HCT116 (cell line): Measurements from ENCODE around the gene PKN2. TPM values are rescaled to one million over a fixed set of nuclear protein-coding genes. Genes with fewer than 3 reads are reported as not detected.

Source experiments
- ATAC-seq: fragments of 200-7000 bp; cut with Tn5 transposase; 2 replicates; pipeline ENCODE4 v1.9.1; 2020; ENCODE audit warnings: mild to moderate bottlenecking, moderate library complexity
- BruUV-seq: library from RNA; stranded (reverse); fragments of 400-500 nt; replicated peaks from 2 replicates; lab custom pipeline; 2021; lab: Mats Ljungman, UMichigan
- CTCF ChIA-PET: fragments of 300-600 bp; sonication (Branson Sonifier 250); formaldehyde crosslinking; loops from one replicate; lab custom pipeline; 2021; ENCODE audit warnings: antibody characterized with exemption; lab: Charles Lee
- POLR2A ChIA-PET: fragments of 300-600, 350-600 bp; sonication (Branson Sonifier 250); formaldehyde crosslinking; loops from one replicate; lab custom pipeline; 2021; ENCODE audit warnings: antibody characterized with exemption; lab: Charles Lee
- RAD21 ChIA-PET, 2 experiments: fragments of 300-600 bp; sonication (Branson Sonifier 250); formaldehyde crosslinking; loops; one replicate each; lab custom pipeline; 2023; ENCODE audit warnings: low total read pairs in 2 of 2; ENCODE audit not compliant: uncharacterized antibody in 2 of 2, unreplicated experiment in 2 of 2, low non-redundant PET in 1 of 2; lab: Charles Lee
- DNase-seq: peaks from one replicate; pipeline ENCODE4 v3.0.0-alpha.2; 2010; ENCODE audit warnings: low read depth, low spot score
- H2AFZ ChIP-seq: fragments of 200-600 bp; shearing (Covaris generic), sonication (generic); 2 replicates; pipeline ENCODE4 v1.6.1; 2017; ENCODE audit warnings: low read depth, mixed run types, mixed read lengths, antibody characterized with exemption, low read length; ENCODE audit not compliant: poor library complexity, severe bottlenecking
- H3K27ac ChIP-seq: 2 replicates; pipeline ENCODE4 v1.5.1; 2012; ENCODE audit warnings: low read depth, low read length
- H3K27me3 ChIP-seq: fragments of 200-600 bp; sonication (generic); 2 replicates; pipeline ENCODE4 v1.6.1; 2016; ENCODE audit warnings: mixed run types, low read length, mixed read lengths; ENCODE audit not compliant: insufficient read depth
- H3K36me3 ChIP-seq, 2 experiments: fragments of 200-500 bp in 1 of 2; fragments of 200-600 bp in 1 of 2; sonication (Bioruptor generic) in 1 of 2; sonication (generic) in 1 of 2; 2 replicates each; pipeline versions ENCODE4 v1.5.1 to v1.6.1; 2014 to 2016; ENCODE audit warnings: low read length in 2 of 2, inconsistent platforms in 1 of 2, mixed read lengths in 1 of 2, mixed run types in 1 of 2; ENCODE audit not compliant: insufficient read depth in 2 of 2, control insufficient read depth in 1 of 2
- H3K4me1 ChIP-seq, 2 experiments: fragments of 200-600 bp in 1 of 2; sonication (generic) in 1 of 2; 2 replicates each; pipeline versions ENCODE4 v1.5.1 to v1.6.1; 2012 to 2017; ENCODE audit warnings: low read length in 2 of 2, inconsistent platforms in 1 of 2, mild to moderate bottlenecking in 1 of 2, mixed read lengths in 1 of 2, mixed run types in 1 of 2, moderate library complexity in 1 of 2; ENCODE audit not compliant: insufficient read depth in 2 of 2, control insufficient read depth in 1 of 2
- H3K4me2 ChIP-seq: fragments of 200-600 bp; sonication (generic); 2 replicates; pipeline ENCODE4 v1.6.1; 2017; ENCODE audit warnings: mixed run types, low read length, mixed read lengths
- H3K4me3 ChIP-seq, 2 experiments: fragments of 200-600 bp in 1 of 2; sonication (generic) in 1 of 2; replicated peaks in 1 of 2; 2 replicates each; pipeline ENCODE4 v1.5.1; 2011 to 2016; ENCODE audit warnings: low read length in 2 of 2, control low read depth in 1 of 2, low read depth in 1 of 2, mild to moderate bottlenecking in 1 of 2, mixed read lengths in 1 of 2, mixed run types in 1 of 2
- H3K79me2 ChIP-seq: fragments of 200-600 bp; sonication (generic); 2 replicates; pipeline ENCODE4 v1.6.1; 2017; ENCODE audit warnings: mild to moderate bottlenecking, mixed run types, low read length, moderate library complexity, mixed read lengths; ENCODE audit not compliant: insufficient read depth
- H3K9ac ChIP-seq: fragments of 200-600 bp; sonication (generic); 2 replicates; pipeline ENCODE4 v1.6.1; 2016; ENCODE audit warnings: low read length, mixed read lengths
- H3K9me2 ChIP-seq: fragments of 200-600 bp; sonication (generic), shearing (Covaris generic); 2 replicates; pipeline ENCODE4 v1.6.1; 2017; ENCODE audit warnings: mixed run types, mild to moderate bottlenecking, moderate library complexity; ENCODE audit not compliant: insufficient read depth
- H3K9me3 ChIP-seq, 2 experiments: fragments of 200-500 bp in 1 of 2; fragments of 200-600 bp in 1 of 2; sonication (Bioruptor generic) in 1 of 2; sonication (generic) in 1 of 2; 2 replicates each; pipeline ENCODE4 v1.6.1; 2014 to 2017; ENCODE audit warnings: low read length in 2 of 2, mixed read lengths in 2 of 2, inconsistent platforms in 1 of 2, low read depth in 1 of 2, mild to moderate bottlenecking in 1 of 2, mixed run types in 1 of 2, moderate library complexity in 1 of 2; ENCODE audit not compliant: control insufficient read depth in 1 of 2, insufficient read depth in 1 of 2
- H4K20me1 ChIP-seq: fragments of 200-600 bp; sonication (generic), shearing (Covaris generic); 2 replicates; pipeline ENCODE4 v1.6.1; 2017; ENCODE audit warnings: mixed run types, mild to moderate bottlenecking, moderate library complexity; ENCODE audit not compliant: insufficient read depth
- CEBPB ChIP-seq: IDR thresholded peaks from 2 replicates; pipeline ENCODE4 v1.6.1; 2012; ENCODE audit warnings: low read depth
- EGR1 ChIP-seq: IDR thresholded peaks from 2 replicates; pipeline ENCODE4 v1.6.1; 2012; ENCODE audit warnings: low read depth
- ELF1 ChIP-seq: IDR thresholded peaks from 2 replicates; pipeline ENCODE4 v1.6.1; 2012; ENCODE audit warnings: low read depth, borderline replicate concordance
- EZH2phosphoT487 ChIP-seq: fragments of 200-600 bp; IDR thresholded peaks from 2 replicates; pipeline ENCODE4 v1.6.1; 2018; ENCODE audit warnings: antibody characterized with exemption, borderline replicate concordance
- FOSL1 ChIP-seq: IDR thresholded peaks from 2 replicates; pipeline ENCODE4 v1.6.1; 2012; ENCODE audit warnings: low read depth
- JUND ChIP-seq: IDR thresholded peaks from 2 replicates; pipeline ENCODE4 v1.6.1; 2012
- POLR2A ChIP-seq: IDR thresholded peaks from 2 replicates; pipeline ENCODE4 v1.7.0; 2011; ENCODE audit warnings: borderline replicate concordance; ENCODE audit not compliant: insufficient read depth, insufficient read length; ENCODE audit errors: extremely low read depth
- RAD21 ChIP-seq: IDR thresholded peaks from 2 replicates; pipeline ENCODE4 v1.6.1; 2012; ENCODE audit warnings: low read depth, mild to moderate bottlenecking
- SP1 ChIP-seq: IDR thresholded peaks from 2 replicates; pipeline ENCODE4 v1.6.1; 2012; ENCODE audit warnings: low read depth
- SRF ChIP-seq: IDR thresholded peaks from 2 replicates; pipeline ENCODE4 v1.6.1; 2012; ENCODE audit warnings: low read depth
- YY1 ChIP-seq: IDR thresholded peaks from 2 replicates; pipeline ENCODE4 v1.6.1; 2011; ENCODE audit warnings: low read length, low read depth, moderate library complexity, mild to moderate bottlenecking; ENCODE audit not compliant: insufficient replicate concordance; ENCODE audit errors: extremely low read depth
- ZFX ChIP-seq: fragments of 450-650 bp; IDR thresholded peaks from 2 replicates; pipeline ENCODE4 v1.6.1; 2017
- intact Hi-C: fragments of 100-400 bp; cut with micrococcal nuclease; formaldehyde crosslinking; loops from 2 replicates; pipeline ENCODE4 v1.10.0; 2022
- total RNA-seq: library from RNA; stranded (reverse); gene quantifications from one replicate; pipeline ENCODE4 v1.2.1, GENCODE V29; 2021; ENCODE audit not compliant: unreplicated experiment
- TF ChIP-seq, protein P1 (sequence below): IDR thresholded peaks from 2 replicates; pipeline ENCODE4 v1.6.1; 2011; ENCODE audit warnings: mild to moderate bottlenecking, low read length, moderate library complexity; ENCODE audit not compliant: insufficient replicate concordance; ENCODE audit errors: extremely low read depth
- TF ChIP-seq, protein P2 (sequence below): IDR thresholded peaks from 2 replicates; pipeline ENCODE4 v1.6.1; 2012
- TF ChIP-seq, protein P3 (sequence below), 3 experiments: fragments of 200-600 bp in 1 of 3; sonication (generic) in 1 of 3; IDR thresholded peaks in 2 of 3; conservative IDR thresholded peaks in 1 of 3; 2 replicates each; pipeline ENCODE4 v1.5.1; 2012 to 2017; ENCODE audit warnings: low read depth in 2 of 3, low read length in 2 of 3, antibody characterized with exemption in 1 of 3, borderline replicate concordance in 1 of 3, control low read depth in 1 of 3, mild to moderate bottlenecking in 1 of 3, mixed read lengths in 1 of 3, mixed run types in 1 of 3, moderate library complexity in 1 of 3; ENCODE audit not compliant: insufficient read depth in 1 of 3

Gene PKN2
- total RNA-seq, 1 experiment from 2014 or later = 44.3 TPM

DNA sequence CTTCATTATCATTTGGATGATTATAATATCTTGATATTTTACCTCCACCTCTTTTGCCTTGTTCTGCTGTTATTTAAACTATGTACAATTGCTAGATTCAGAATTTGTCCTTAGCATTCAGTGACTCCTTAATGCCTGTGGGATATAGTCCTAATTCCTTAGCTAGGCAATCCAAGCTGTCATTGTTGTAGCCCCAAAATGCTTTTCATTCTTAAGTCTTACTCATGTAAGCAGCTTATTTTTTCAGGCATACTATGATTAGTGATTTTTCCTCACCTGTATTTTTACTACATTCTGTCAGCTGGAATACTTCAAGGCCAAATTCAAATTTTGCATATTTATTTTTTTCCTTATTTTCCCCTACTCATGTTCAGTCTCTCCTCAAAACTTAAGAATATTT, 13.4 kb downstream of the PKN2 start:
- peak; percentile 32; the same call in 1 of the 2 replicates for ATAC-seq
- intact Hi-C loops = no loop called here
- H3K27ac ChIP-seq = no peak overlapping the region
- ChIA-PET POLR2A (no interaction called here), CTCF (no interaction called here)
- no peak overlapping the region for H3K4me3 ChIP-seq
- H3K9me3 ChIP-seq = no peaks in the 10 kb centered on the region
- H4K20me1 ChIP-seq = peaks cover 10% of the 10 kb centered on the region; the same call in 1 of the 2 replicates
- BruUV-seq = no TSS peak
- peaks cover 94% of the 10 kb centered on the region for H3K79me2 ChIP-seq
- peak overlapping the region; percentile 49 for H3K4me2 ChIP-seq
- no peaks in the 10 kb centered on the region for H3K9me2 ChIP-seq
- H3K9ac ChIP-seq = no peak overlapping the region
- no peak overlapping the region for H2AFZ ChIP-seq
- no peak for TF ChIP-seq EZH2phosphoT487
- TF ChIP-seq EGR1 = no peak
- TF ChIP-seq, protein P1, sequence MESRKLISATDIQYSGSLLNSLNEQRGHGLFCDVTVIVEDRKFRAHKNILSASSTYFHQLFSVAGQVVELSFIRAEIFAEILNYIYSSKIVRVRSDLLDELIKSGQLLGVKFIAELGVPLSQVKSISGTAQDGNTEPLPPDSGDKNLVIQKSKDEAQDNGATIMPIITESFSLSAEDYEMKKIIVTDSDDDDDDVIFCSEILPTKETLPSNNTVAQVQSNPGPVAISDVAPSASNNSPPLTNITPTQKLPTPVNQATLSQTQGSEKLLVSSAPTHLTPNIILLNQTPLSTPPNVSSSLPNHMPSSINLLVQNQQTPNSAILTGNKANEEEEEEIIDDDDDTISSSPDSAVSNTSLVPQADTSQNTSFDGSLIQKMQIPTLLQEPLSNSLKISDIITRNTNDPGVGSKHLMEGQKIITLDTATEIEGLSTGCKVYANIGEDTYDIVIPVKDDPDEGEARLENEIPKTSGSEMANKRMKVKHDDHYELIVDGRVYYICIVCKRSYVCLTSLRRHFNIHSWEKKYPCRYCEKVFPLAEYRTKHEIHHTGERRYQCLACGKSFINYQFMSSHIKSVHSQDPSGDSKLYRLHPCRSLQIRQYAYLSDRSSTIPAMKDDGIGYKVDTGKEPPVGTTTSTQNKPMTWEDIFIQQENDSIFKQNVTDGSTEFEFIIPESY = no peak
- TF ChIP-seq JUND = no peak
- TF ChIP-seq ZFX = no peak
- no peak for TF ChIP-seq SP1
- no peak for TF ChIP-seq ELF1
- no peak for TF ChIP-seq POLR2A
- no peak for TF ChIP-seq YY1
- TF ChIP-seq RAD21 = no peak
- TF ChIP-seq, protein P2, sequence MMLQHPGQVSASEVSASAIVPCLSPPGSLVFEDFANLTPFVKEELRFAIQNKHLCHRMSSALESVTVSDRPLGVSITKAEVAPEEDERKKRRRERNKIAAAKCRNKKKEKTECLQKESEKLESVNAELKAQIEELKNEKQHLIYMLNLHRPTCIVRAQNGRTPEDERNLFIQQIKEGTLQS = no peak
- TF ChIP-seq CEBPB = no peak
- no peak for TF ChIP-seq SRF
- TF ChIP-seq, protein P3, sequence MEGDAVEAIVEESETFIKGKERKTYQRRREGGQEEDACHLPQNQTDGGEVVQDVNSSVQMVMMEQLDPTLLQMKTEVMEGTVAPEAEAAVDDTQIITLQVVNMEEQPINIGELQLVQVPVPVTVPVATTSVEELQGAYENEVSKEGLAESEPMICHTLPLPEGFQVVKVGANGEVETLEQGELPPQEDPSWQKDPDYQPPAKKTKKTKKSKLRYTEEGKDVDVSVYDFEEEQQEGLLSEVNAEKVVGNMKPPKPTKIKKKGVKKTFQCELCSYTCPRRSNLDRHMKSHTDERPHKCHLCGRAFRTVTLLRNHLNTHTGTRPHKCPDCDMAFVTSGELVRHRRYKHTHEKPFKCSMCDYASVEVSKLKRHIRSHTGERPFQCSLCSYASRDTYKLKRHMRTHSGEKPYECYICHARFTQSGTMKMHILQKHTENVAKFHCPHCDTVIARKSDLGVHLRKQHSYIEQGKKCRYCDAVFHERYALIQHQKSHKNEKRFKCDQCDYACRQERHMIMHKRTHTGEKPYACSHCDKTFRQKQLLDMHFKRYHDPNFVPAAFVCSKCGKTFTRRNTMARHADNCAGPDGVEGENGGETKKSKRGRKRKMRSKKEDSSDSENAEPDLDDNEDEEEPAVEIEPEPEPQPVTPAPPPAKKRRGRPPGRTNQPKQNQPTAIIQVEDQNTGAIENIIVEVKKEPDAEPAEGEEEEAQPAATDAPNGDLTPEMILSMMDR (IDR thresholded peaks at IDR 0.05 in 2 of 3, conservative IDR thresholded peaks at IDR 0.05 in 1 of 3; ENCODE audit: borderline replicate concordance in 1 of 3, insufficient read depth in 1 of 3, low read depth in 2 of 3, low read length in 2 of 3) = no peak
- no peak for TF ChIP-seq FOSL1
- TF ChIP-seq, all 23 proteins: peak for 0
- Histone ChIP-seq H3K27me3 (no peaks in the 10 kb centered on the region), H3K4me1 (peaks cover 17 to 19% of the 10 kb centered on the region in 2 experiments), H3K36me3 (no peaks in the 10 kb centered on the region)
- RAD21 ChIA-PET = interaction anchor here in 1 of 2 experiments (0.8 kb wide), 1 partner anchor 42 kb away, joined by 3 read pairs; no protein-coding TSS in a partner anchor
- DNase-seq = no peak
